WI38 (cell line): ENCODE data around the gene PLEK2.
"Not testable (repeated sequence)": the region's sequence is repeated elsewhere in the genome, so short reads cannot be mapped to it uniquely, and the experiment has no call there.

Experiments
- H3K4me3 ChIP-seq: 2 replicates; pipeline ENCODE4 v1.5.1; 2011; ENCODE audit warnings: low read depth, mild to moderate bottlenecking, control low read depth, low read length
- TF ChIP-seq, protein P1 (sequence below): IDR thresholded peaks from 2 replicates; pipeline ENCODE4 v1.5.1; 2012; ENCODE audit warnings: low read depth, mild to moderate bottlenecking, control low read depth, low read length

The PLEK2 gene

GRCh38 chr14:67411370-67411769, 595 bp downstream of the PLEK2 start:
- no peak overlapping the region for H3K4me3 ChIP-seq
- TF ChIP-seq, protein P1, sequence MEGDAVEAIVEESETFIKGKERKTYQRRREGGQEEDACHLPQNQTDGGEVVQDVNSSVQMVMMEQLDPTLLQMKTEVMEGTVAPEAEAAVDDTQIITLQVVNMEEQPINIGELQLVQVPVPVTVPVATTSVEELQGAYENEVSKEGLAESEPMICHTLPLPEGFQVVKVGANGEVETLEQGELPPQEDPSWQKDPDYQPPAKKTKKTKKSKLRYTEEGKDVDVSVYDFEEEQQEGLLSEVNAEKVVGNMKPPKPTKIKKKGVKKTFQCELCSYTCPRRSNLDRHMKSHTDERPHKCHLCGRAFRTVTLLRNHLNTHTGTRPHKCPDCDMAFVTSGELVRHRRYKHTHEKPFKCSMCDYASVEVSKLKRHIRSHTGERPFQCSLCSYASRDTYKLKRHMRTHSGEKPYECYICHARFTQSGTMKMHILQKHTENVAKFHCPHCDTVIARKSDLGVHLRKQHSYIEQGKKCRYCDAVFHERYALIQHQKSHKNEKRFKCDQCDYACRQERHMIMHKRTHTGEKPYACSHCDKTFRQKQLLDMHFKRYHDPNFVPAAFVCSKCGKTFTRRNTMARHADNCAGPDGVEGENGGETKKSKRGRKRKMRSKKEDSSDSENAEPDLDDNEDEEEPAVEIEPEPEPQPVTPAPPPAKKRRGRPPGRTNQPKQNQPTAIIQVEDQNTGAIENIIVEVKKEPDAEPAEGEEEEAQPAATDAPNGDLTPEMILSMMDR, result no peak

GRCh38 chr14:67410313-67410712, 1.7 kb downstream of the PLEK2 start:
- TF ChIP-seq, protein P1, result no peak
- H3K4me3 ChIP-seq, result no peak overlapping the region

DNA sequence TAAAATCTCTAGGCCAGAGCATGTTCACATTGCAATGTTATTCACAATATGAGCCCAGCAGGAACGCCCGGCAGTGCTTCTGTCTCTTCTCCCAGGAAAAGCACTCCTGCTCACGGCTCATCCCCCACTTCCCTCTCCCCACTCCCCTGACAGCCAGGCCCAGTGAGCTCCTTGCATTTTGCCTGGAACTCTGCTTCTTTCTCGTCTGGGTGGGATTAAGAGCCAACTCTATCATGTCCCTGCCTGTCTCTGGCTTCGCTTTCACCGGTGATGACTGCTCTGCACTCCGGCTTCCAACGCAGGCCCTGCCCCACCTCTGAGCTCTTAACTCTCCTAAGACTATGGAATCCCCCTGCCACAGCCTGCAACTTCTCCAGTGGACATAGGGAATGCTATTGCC, 2.5 kb downstream of the PLEK2 start:
- no peak overlapping the region for H3K4me3 ChIP-seq
- TF ChIP-seq, protein P1, result no peak

GRCh38 chr14:67408122-67408801, 3.7 kb downstream of the PLEK2 start:
- H3K4me3 ChIP-seq, result not testable (repeated sequence)

- TF ChIP-seq, protein P1, result no peak
- H3K4me3 ChIP-seq, result no peak overlapping the region
Measured at GRCh38 chr14:67405771-67406170, 6.2 kb downstream of the PLEK2 start.

DNA sequence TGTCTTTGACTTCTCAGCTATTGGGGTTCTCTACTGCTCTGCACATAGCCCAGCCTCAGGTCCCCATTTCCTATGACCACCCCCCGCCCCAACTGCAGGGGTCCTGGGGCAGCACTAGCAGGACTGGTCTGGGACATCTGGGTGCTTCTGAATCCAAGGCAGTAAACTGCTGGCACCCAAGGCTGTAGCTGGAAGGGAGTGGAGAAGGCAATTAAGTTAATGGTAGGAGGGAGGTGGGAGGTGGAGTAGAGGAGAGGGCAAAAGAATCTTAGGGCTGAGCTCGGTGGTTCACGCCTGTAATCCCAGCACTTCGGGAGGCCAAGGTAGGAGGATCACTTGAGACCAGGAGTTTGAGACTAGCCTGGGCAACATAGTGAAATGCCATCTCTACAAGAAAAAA, 11.5 kb downstream of the PLEK2 start:
- no peak overlapping the region for H3K4me3 ChIP-seq
- TF ChIP-seq, protein P1, result no peak

- TF ChIP-seq, protein P1, result no peak
- no peak overlapping the region for H3K4me3 ChIP-seq
Measured at GRCh38 chr14:67397536-67397935, 14.4 kb downstream of the PLEK2 start.
